ENCODE measurements around the gene DISC1. TPM values are rescaled to one million over a fixed set of nuclear protein-coding genes. Genes with fewer than 3 reads are reported as not detected.

The DISC1 gene
- total RNA-seq, 1 experiment from 2014 or later, result 0.36 TPM

- H3K4me3 ChIP-seq (ENCODE audit: low read depth in 2 of 2, low read length in 2 of 2), result no peak overlapping the region
- no peak for DNase-seq (ENCODE audit: low read depth, low spot score)
- BruUV-seq (replicated peaks), result no TSS peak
- H3K4me1 ChIP-seq (ENCODE audit: control insufficient read depth, insufficient read depth, low read length), result no peaks in the 10 kb centered on the region
- H3K27ac ChIP-seq (ENCODE audit: low read length), result no peak overlapping the region
- no peaks in the 10 kb centered on the region for H3K27me3 ChIP-seq (ENCODE audit: control insufficient read depth, insufficient read depth, low read length)
- H3K36me3 ChIP-seq (ENCODE audit: control insufficient read depth, insufficient read depth, low read length), result no peaks in the 10 kb centered on the region
- no peaks in the 10 kb centered on the region for H3K9me3 ChIP-seq (ENCODE audit: control insufficient read depth, insufficient read depth, low read depth, low read length)
- in situ Hi-C loops (cut with HindIII; ENCODE audit: low pct_unique_long_range_greater_than_20kb, low sequenced_read_pairs), result no loop called here
- peak; percentile 90 for ATAC-seq
- CTCF ChIA-PET, result interaction anchor here (0.9 kb wide), 1 partner anchor 50 kb away, joined by 4 read pairs; no protein-coding TSS in a partner anchor
- TF ChIP-seq CTCF (IDR thresholded peaks at IDR 0.05) (peak; percentile 59), SIN3A (IDR thresholded peaks at IDR 0.05; ENCODE audit: borderline replicate concordance, insufficient read depth, low read depth, low read length) (no peak)
- POLR2A ChIA-PET, result no interaction called here
- intact Hi-C loops (cut with micrococcal nuclease; ENCODE audit: unreplicated experiment), result no loop called here
These were observed 180.3 kb downstream of the DISC1 start for GRCh38 chr1:231806623-231807495.

GRCh38 chr1:231807541-231807940 is 181.0 kb downstream of the DISC1 start:
- in situ Hi-C loops (cut with HindIII; ENCODE audit: low pct_unique_long_range_greater_than_20kb, low sequenced_read_pairs), result no loop called here

More at GRCh38 chr1:231807541-231807940, 181.0 kb downstream of the DISC1 start:
- Histone ChIP-seq H3K4me3 (ENCODE audit: low read depth in 2 of 2, low read length in 2 of 2) (no peak overlapping the region), H3K36me3 (ENCODE audit: control insufficient read depth, insufficient read depth, low read length) (no peaks in the 10 kb centered on the region), H3K9me3 (ENCODE audit: control insufficient read depth, insufficient read depth, low read depth, low read length) (no peaks in the 10 kb centered on the region), H3K27ac (ENCODE audit: low read length) (no peak overlapping the region), H3K27me3 (ENCODE audit: control insufficient read depth, insufficient read depth, low read length) (no peaks in the 10 kb centered on the region), H3K4me1 (ENCODE audit: control insufficient read depth, insufficient read depth, low read length) (no peaks in the 10 kb centered on the region)
- ChIA-PET POLR2A (no interaction called here), CTCF (interaction anchor here (0.9 kb wide), 1 partner anchor 50 kb away, joined by 4 read pairs; no protein-coding TSS in a partner anchor)
- BruUV-seq (replicated peaks), result no TSS peak
- TF ChIP-seq POLR2AphosphoS5 (IDR thresholded peaks at IDR 0.05; ENCODE audit: low read depth, low read length) (no peak), CTCF (IDR thresholded peaks at IDR 0.05) (no peak), REST (IDR thresholded peaks at IDR 0.05; ENCODE audit: insufficient read depth in 1 of 2, low read depth in 2 of 2, low read length in 1 of 2) (no peak), SIN3A (IDR thresholded peaks at IDR 0.05; ENCODE audit: borderline replicate concordance, insufficient read depth, low read depth, low read length) (no peak), TCF7L2 (IDR thresholded peaks at IDR 0.05; ENCODE audit: low read depth, low read length) (no peak)
- intact Hi-C loops (cut with micrococcal nuclease; ENCODE audit: unreplicated experiment), result no loop called here
- DNase-seq (ENCODE audit: low read depth, low spot score) (no peak), ATAC-seq (no peak)
